ENCODE measurements around the gene RNASE1.

RNASE1 gene

DNA sequence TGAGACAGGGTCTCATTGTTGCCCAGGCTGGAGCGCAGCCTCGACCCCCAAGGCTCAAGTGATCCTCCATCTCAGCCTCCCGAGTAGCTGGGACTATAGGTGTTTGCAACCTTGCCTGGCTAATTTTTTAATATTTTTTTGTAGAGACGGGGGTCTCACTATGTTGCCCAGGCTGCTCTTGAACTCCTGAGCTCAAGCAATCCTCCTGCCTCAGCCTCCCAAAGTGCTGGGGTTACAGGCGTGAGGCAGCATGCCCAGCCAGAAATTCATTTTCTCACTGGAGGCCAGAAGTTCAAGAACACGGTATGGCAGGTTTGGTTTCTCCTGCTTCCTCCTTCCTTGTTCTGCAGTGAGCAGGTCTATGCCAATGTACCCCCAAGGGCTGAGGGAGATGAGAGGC is 3.7 kb downstream of the RNASE1 start:
- H3K27ac ChIP-seq = no peak overlapping the region
- DNase-seq (ENCODE audit: low spot score) = no peak
- POLR2A ChIA-PET (ENCODE audit: low non-redundant PET) = no interaction called here
- CTCF ChIA-PET = no interaction called here
- TF ChIP-seq, protein P1, sequence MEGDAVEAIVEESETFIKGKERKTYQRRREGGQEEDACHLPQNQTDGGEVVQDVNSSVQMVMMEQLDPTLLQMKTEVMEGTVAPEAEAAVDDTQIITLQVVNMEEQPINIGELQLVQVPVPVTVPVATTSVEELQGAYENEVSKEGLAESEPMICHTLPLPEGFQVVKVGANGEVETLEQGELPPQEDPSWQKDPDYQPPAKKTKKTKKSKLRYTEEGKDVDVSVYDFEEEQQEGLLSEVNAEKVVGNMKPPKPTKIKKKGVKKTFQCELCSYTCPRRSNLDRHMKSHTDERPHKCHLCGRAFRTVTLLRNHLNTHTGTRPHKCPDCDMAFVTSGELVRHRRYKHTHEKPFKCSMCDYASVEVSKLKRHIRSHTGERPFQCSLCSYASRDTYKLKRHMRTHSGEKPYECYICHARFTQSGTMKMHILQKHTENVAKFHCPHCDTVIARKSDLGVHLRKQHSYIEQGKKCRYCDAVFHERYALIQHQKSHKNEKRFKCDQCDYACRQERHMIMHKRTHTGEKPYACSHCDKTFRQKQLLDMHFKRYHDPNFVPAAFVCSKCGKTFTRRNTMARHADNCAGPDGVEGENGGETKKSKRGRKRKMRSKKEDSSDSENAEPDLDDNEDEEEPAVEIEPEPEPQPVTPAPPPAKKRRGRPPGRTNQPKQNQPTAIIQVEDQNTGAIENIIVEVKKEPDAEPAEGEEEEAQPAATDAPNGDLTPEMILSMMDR (conservative IDR thresholded peaks at IDR 0.05; ENCODE audit: low read depth) = no peak

DNA sequence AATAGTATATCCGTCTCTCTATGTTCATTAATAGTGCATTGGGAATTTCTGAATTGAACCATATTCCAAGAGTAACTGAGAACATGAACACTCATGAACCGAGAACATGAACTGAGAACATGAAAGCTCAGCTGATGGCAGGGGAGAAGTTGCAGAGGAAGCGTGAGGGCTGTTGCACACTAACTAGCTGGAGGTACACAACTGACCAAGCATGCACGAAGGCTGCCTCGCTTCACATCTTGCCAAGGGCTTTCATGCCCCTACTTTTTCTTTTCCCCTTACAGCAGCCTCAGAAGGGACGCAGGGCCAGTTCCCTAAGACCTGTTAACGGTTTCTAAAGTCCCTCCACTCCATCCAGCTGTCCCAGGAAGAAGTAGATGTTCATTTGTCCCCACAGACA is 4.3 kb downstream of the RNASE1 start:
- POLR2A ChIA-PET (ENCODE audit: low non-redundant PET) = no interaction called here
- CTCF ChIA-PET = no interaction called here
- H3K27ac ChIP-seq = no peak overlapping the region
- no peak for DNase-seq (ENCODE audit: low spot score)
- TF ChIP-seq, protein P1 (conservative IDR thresholded peaks at IDR 0.05; ENCODE audit: low read depth) = no peak

DNA sequence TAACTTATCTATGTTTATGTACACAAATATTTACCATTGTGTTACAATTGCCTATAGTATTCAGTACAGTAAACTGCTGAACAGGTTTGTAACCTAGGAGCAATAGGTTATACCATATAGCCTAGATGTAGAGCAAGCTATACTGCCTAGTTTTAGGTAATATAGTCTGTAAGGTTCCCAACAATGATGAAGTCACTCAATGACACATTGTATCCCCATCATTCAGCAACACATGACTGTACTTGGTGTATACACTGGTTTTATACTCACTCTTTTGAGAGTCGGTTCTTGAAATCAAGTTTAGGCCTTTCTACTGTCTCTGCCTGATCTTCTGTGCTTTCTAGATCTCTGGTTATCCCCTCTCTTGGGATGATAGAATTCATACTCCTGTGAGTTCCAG is 5.5 kb downstream of the RNASE1 start:
- CTCF ChIA-PET = no interaction called here
- H3K27ac ChIP-seq = no peak overlapping the region
- TF ChIP-seq, protein P1 (conservative IDR thresholded peaks at IDR 0.05; ENCODE audit: low read depth) = no peak

DNA sequence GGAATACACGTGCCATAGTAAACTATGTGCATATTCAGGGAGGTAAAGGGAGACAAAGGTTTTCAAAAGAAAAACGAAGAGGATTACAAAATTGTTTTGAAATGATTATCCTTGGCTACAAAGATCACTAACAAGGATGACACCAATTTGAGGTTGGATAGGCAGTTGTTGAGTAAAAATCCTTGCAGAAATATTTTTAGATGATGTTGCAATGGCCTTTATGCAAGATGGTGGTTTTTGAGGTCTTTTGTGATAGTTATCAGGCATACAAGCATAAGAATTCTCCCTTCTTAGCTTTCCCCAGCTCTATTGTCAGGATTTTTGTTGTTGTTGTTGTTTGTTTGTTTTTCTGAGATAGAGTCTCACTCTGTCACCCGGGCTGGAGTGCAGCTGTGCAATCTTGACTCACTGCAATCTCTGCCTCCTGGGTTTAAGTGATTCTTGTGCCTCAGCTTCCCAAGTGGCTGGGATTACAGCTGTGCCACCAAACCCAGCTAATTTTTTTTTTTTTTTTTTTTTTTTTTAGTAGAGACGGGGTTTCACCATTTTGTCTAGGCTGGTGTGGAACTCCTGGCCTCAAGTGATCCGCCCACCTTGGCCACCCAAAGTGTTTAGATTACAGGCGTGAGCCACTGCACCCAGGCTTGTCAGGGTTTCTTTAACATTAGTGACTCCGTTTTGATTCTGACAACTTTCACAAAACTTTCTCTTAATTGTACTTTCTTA is 7.8 kb downstream of the RNASE1 start:
- TF ChIP-seq, protein P1 (conservative IDR thresholded peaks at IDR 0.05; ENCODE audit: low read depth) = no peak
- ChIA-PET CTCF (no interaction called here), POLR2A (ENCODE audit: low non-redundant PET) (no interaction called here)
- H3K27ac ChIP-seq = no peak overlapping the region
- DNase-seq (ENCODE audit: low spot score) = no peak

More for the DNA sequence above, 5.5 kb downstream of the RNASE1 start:
- DNase-seq (ENCODE audit: low spot score) = no peak
- POLR2A ChIA-PET (ENCODE audit: low non-redundant PET) = no interaction called here

DNA sequence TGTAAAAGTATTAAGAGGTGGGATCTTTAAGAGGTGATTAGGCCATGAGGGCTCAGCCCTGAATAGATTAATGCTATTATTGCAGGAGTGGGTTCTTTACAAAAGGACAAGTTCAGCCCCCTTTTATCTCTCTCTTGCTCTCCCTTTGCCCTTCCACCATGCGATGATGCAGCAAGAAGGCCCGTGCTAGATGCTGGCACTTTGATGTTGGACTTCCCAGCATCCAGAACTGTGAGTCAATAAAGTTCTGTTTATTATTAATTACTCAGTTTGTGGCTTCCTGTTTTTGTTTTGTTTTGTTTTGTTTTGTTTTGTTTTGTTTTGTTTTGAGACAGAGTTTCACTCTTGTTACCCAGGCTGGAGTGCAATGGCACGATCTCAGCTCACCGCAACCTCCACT is 10.1 kb downstream of the RNASE1 start:
- TF ChIP-seq, protein P1 (conservative IDR thresholded peaks at IDR 0.05; ENCODE audit: low read depth) = no peak
- ChIA-PET POLR2A (ENCODE audit: low non-redundant PET) (no interaction called here), CTCF (no interaction called here)
- no peak overlapping the region for H3K27ac ChIP-seq
- no peak for DNase-seq (ENCODE audit: low spot score)

DNA sequence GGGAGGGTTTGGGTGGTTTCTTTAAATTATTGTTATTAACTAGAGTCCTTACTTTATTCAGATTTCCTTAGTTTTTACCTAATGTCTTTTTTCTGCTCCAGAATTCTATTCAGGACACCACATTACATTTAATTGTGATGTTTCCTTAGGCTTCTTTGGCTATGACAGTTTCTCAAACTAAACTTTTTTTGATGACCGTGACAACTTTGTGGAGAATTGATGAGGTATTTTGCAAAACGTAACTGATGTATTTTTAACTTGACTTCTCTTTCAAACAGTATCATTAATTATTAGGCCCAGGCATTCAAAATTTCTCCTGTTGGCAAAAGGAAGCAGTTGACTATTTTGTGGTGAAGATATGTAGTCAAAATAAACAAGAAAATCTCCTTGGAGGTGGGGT is 11.0 kb downstream of the RNASE1 start:
- no peak overlapping the region for H3K27ac ChIP-seq
- ChIA-PET CTCF (no interaction called here), POLR2A (ENCODE audit: low non-redundant PET) (no interaction called here)
- TF ChIP-seq, protein P1 (conservative IDR thresholded peaks at IDR 0.05; ENCODE audit: low read depth) = no peak
- DNase-seq (ENCODE audit: low spot score) = no peak
